Mucosa of descending colon (tissue), 3 donors: ENCODE data around the gene CLNK. TPM values are rescaled to one million over a fixed set of nuclear protein-coding genes. Genes with fewer than 3 reads are reported as not detected.

ENCODE experiments used
- ATAC-seq: fragments of 200-7000 bp; cut with Tn5 transposase; one replicate; pipeline ENCODE4 v1.9.1; 2020; ENCODE audit warnings: mild to moderate bottlenecking, moderate library complexity
- DNase-seq, 3 donors: peaks; one replicate each; pipeline ENCODE4 v3.0.0-alpha.2; 2020
- H3K36me3 ChIP-seq: fragments of 200-600 bp; one replicate; pipeline ENCODE4 v1.8.0; 2021; ENCODE audit warnings: low read depth, mild to moderate bottlenecking
- H3K4me1 ChIP-seq: fragments of 200-600 bp; one replicate; pipeline ENCODE4 v1.8.0; 2021; ENCODE audit warnings: low read depth, mild to moderate bottlenecking
- H3K4me3 ChIP-seq: fragments of 200-600 bp; one replicate; pipeline ENCODE4 v1.8.0; 2021; ENCODE audit warnings: mild to moderate bottlenecking
- H3K9me3 ChIP-seq: fragments of 200-600 bp; one replicate; pipeline ENCODE4 v1.8.0; 2021; ENCODE audit warnings: mild to moderate bottlenecking
- intact Hi-C, 2 donors: fragments of 100-400 bp; cut with DNase I in 1 of 2; cut with micrococcal nuclease in 1 of 2; formaldehyde crosslinking; loops; one replicate each; pipeline versions ENCODE4 v1.11.0 to v1.11.1; 2022; cut with DNase I, micrococcal nuclease
- total RNA-seq, 3 donors: library from RNA; stranded (reverse); fragmentation: NEBNext Ultra II Directional in 2 of 3; extraction: Animal tissue kit (Norgen Biotek cat#: 25700) in 2 of 3; gene quantifications; one replicate each; pipeline versions ENCODE4 v1.2.1 to v1.2.4, GENCODE V29; 2021 to 2023
- TF ChIP-seq, protein P1 (sequence below): fragments of 200-600 bp; IDR thresholded peaks from one replicate; pipeline ENCODE4 v1.8.0; 2022; ENCODE audit warnings: antibody characterized with exemption, mild to moderate bottlenecking
- donor health status: DM: no; HTN: no; CAD: no; lungs with moderate emphysema.
- donor health status: DM: no; HTN: no; CAD: no.
- donor health status: DM: no; HTN: yes; CAD: no.

CLNK gene
- total RNA-seq, 3 donors from 2014 or later, result 0.27 to 0.60 TPM; not detected in 1

DNA sequence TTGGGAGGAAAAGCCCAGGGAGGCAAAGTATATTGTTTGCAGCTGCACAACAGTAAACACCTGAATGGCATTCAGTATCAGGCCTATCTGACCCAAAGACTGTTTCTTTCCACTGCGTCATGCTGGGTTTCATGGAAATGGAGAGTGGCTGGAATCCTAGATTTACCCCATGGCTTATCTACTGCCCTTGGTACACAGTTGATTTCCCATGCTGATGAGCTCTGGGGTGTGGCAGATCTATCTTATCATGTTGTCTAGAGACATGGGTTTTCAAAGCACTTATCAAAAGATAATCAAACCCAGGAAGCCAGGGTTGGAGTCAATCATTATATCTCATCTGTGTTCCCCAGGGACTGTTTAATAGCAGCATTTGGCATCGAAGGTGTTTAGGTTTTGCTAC, 72.1 kb downstream of the CLNK start:
- TF ChIP-seq, protein P1, sequence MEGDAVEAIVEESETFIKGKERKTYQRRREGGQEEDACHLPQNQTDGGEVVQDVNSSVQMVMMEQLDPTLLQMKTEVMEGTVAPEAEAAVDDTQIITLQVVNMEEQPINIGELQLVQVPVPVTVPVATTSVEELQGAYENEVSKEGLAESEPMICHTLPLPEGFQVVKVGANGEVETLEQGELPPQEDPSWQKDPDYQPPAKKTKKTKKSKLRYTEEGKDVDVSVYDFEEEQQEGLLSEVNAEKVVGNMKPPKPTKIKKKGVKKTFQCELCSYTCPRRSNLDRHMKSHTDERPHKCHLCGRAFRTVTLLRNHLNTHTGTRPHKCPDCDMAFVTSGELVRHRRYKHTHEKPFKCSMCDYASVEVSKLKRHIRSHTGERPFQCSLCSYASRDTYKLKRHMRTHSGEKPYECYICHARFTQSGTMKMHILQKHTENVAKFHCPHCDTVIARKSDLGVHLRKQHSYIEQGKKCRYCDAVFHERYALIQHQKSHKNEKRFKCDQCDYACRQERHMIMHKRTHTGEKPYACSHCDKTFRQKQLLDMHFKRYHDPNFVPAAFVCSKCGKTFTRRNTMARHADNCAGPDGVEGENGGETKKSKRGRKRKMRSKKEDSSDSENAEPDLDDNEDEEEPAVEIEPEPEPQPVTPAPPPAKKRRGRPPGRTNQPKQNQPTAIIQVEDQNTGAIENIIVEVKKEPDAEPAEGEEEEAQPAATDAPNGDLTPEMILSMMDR, result no peak
- H3K4me3 ChIP-seq, result no peak overlapping the region
- H3K4me1 ChIP-seq, result no peaks in the 10 kb centered on the region
- intact Hi-C loops, result no loop called here
- ATAC-seq (no peak), DNase-seq (no peak)
- H3K36me3 ChIP-seq, result no peaks in the 10 kb centered on the region
- no peaks in the 10 kb centered on the region for H3K9me3 ChIP-seq

GRCh38 chr4:10611673-10612072, 72.9 kb downstream of the CLNK start:
- Histone ChIP-seq H3K4me1 (no peaks in the 10 kb centered on the region), H3K4me3 (no peak overlapping the region), H3K9me3 (no peaks in the 10 kb centered on the region), H3K36me3 (no peaks in the 10 kb centered on the region)
- ATAC-seq (no peak), DNase-seq (no peak)
- TF ChIP-seq, protein P1, result no peak
- intact Hi-C loops, result no loop called here

DNA sequence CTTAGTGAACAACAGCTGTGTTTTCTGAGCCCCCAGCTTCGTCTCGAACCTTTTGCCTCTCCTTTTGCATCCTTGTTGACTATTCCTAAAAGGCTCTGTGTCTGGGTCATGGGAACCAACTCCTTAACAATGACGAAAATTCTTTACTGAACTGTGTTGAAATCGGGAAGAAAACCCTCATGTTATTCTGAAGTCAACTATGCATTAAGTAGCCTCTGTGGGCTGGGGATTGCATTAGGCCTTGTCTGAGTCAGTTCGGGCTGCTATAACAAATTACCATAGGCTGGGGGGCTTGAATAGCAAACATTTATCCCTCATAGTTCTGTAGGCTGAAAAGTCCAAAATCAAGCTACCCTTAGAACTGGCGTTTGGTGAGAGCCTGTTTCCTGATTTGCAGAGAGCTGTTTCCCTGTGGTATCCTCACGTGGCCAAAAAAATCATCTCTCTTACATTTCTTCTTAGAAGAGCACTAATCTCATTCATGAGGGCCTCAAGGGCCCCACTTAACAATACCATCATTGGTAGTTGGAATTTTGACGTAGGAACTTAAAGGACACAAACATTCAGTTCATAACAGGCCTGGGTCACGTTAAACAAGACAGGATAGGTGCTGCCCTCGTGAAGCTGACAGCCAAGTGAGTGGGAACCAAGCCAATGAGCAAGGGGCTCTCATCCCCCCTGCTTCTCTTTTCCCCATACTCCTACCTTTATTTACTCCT, 75.9 kb downstream of the CLNK start:
- TF ChIP-seq, protein P1, result no peak
- DNase-seq, result no peak
- no peak for ATAC-seq
- Histone ChIP-seq H3K4me1 (no peaks in the 10 kb centered on the region), H3K4me3 (no peak overlapping the region), H3K9me3 (no peaks in the 10 kb centered on the region), H3K36me3 (no peaks in the 10 kb centered on the region)
- intact Hi-C loops, result no loop called here

- TF ChIP-seq, protein P1, result no peak
- DNase-seq, result no peak
- intact Hi-C loops, result no loop called here
- Histone ChIP-seq H3K4me1 (no peaks in the 10 kb centered on the region), H3K9me3 (no peaks in the 10 kb centered on the region), H3K4me3 (no peak overlapping the region), H3K36me3 (no peaks in the 10 kb centered on the region)
- ATAC-seq, result no peak
Observed at GRCh38 chr4:10607206-10607605, 77.4 kb downstream of the CLNK start.

- Histone ChIP-seq H3K4me1 (no peaks in the 10 kb centered on the region), H3K36me3 (no peaks in the 10 kb centered on the region), H3K4me3 (no peak overlapping the region), H3K9me3 (no peaks in the 10 kb centered on the region)
- intact Hi-C loops, result no loop called here
- ATAC-seq (no peak), DNase-seq (no peak)
- TF ChIP-seq, protein P1, result no peak
Observed at GRCh38 chr4:10606483-10607155, 77.9 kb downstream of the CLNK start.
